Measurements from ENCODE around the gene LRCH3. TPM values are rescaled to one million over a fixed set of nuclear protein-coding genes. Genes with fewer than 3 reads are reported as not detected.
A peak's percentile ranks its signal among the peaks of the same experiment; 100 is the strongest.

Gene LRCH3
- total RNA-seq, 1 experiment from 2014 or later: 63.6 TPM

- TF ChIP-seq ZNF281 (CRISPR knock-in tag; IDR thresholded peaks at IDR 0.05) (no peak), USF1 (CRISPR knock-in tag; IDR thresholded peaks at IDR 0.05) (no peak), JAZF1 (CRISPR knock-in tag; IDR thresholded peaks at IDR 0.05) (no peak), HMGXB4 (CRISPR knock-in tag; IDR thresholded peaks at IDR 0.05) (0 out of 2 replicates have a peak, but pooled peaks have one; percentile 22), CDX4 (CRISPR knock-in tag; IDR thresholded peaks at IDR 0.05; ENCODE audit: borderline replicate concordance) (no peak), GABPB1 (CRISPR knock-in tag; IDR thresholded peaks at IDR 0.05) (peak; percentile 24; the same call in 1 of the 2 replicates), ESRRA (CRISPR knock-in tag; IDR thresholded peaks at IDR 0.05; ENCODE audit: borderline replicate concordance) (peak; percentile 55; the same call in 1 of the 2 replicates), MAX (CRISPR knock-in tag; IDR thresholded peaks at IDR 0.05) (0 out of 2 replicates have a peak, but pooled peaks have one; percentile 56), TCF7 (CRISPR knock-in tag; IDR thresholded peaks at IDR 0.05; ENCODE audit: low read depth) (no peak), E2F4 (CRISPR knock-in tag; IDR thresholded peaks at IDR 0.05; ENCODE audit: borderline replicate concordance, low read depth) (no peak), ATF3 (CRISPR knock-in tag; conservative IDR thresholded peaks at IDR 0.05) (no peak), MYBL2 (CRISPR knock-in tag; IDR thresholded peaks at IDR 0.05) (peak; percentile 41; the same call in 1 of the 2 replicates), ARID4B (CRISPR knock-in tag; IDR thresholded peaks at IDR 0.05; ENCODE audit: borderline replicate concordance) (no peak), ZNF425 (CRISPR knock-in tag; conservative IDR thresholded peaks at IDR 0.05) (no peak), ZNF138 (CRISPR knock-in tag; conservative IDR thresholded peaks at IDR 0.05) (no peak), ZNF219 (CRISPR knock-in tag; IDR thresholded peaks at IDR 0.05; ENCODE audit: borderline replicate concordance) (no peak), FOXP4 (CRISPR knock-in tag; IDR thresholded peaks at IDR 0.05) (peak; percentile 82; the same call in 1 of the 2 replicates)
Measured at GRCh38 chr3:197749601-197750395, 41.3 kb upstream of the LRCH3 start, which contains the start of gene FYTTD1 (continued).

Measured in WTC11 (cell line).